NCI-H1436 (cell line): ENCODE results near the gene NHSL2.
"Not testable (repeated sequence)": the region's sequence is repeated elsewhere in the genome, so short reads cannot be mapped to it uniquely, and the experiment has no call there.

Source experiments
- DNase-seq: peaks from one replicate; lab custom pipeline; 2025; lab: John Stamatoyannopoulos, UW

NHSL2 gene

DNA sequence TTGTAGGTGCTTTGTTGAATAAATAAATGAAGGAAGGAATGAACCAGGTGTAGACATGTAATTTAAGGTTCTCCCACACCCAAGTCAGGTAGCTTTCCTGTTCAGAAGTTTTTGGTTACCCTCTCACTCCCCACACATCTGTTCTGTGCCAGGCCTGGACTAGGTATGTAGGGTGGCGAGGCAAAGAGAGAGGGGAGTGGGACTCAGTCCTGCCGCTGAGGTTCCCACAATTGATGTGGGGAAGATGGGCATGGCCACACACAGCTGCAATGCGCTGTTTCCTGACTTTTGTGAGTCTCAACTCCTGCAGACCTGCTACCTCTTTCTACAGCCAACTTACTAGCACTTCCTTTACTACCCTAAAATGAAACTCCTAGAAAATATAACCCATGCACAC is 132.2 kb downstream of the NHSL2 start:
- no peak for DNase-seq

DNA sequence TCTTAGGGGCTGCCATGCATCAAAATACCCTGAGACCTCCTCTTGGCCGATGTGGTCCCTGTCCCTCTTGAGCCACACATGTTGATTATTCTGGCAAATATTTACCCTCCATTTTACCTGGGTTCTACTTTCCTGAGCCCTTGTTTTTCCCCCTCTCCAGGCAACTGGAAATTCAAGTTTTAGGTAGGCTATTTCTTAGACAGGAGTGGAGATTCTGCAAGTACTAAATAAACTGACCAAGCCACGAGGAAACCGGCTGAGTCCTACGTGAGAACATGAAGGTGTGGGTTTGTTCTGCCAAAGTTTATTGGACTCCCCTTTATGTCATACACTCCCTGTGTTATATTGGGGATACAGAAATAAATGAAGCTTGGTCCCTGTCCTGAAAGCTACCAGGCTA is 133.0 kb downstream of the NHSL2 start:
- no peak for DNase-seq

DNA sequence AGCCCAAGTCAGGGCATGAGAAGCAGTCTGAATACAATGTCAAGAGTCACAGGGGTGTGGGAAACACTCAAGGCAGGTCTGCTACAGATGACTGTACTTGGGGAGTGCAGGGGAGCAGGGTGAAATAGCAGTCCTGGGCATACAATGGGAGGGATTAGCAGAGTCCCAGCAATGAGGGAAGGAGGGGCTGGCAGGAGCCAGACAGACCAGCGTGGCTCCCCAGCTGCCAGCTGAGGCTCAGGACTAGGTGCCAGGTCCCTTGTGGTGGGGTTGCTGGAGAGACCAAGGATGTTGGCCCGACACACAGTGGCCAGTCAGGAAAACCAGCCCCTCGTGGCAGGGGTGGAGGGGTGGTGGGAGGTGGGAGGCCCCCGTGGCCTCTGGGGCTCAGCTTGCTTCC is 134.5 kb downstream of the NHSL2 start:
- DNase-seq = no peak

DNA sequence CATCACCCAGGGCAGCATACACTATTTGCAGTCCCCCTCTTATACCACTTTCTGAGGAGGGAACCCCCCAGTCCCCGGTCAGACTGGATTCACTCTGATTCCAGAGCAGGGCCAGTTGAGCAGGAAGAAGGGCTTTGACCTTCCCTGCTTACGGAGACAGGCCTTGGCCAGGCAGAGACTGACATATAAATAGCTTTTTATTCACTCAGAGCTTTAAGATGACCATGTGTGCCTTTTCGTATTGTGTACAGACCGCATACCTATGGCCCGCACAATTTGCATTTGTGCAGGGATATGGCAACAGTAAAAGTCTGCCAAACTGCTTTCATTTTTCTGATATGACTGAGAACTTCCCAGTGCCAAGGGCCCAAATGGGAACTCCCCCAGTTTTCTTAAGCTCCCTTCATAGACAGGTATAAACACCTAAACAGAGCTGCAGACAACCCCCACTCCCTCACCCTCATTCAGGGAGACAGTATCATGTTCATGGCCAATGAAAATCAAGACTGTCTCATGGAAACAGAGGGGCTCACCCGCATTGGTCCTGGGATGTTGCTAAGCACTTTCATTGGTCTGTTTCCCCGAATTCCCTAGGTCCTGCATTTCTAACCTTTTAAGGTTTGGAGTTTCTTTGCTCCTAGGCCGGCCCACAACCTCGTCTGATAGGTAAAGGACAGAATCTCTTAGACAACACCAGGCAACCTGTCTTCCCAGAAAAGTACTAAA is 135.1 kb downstream of the NHSL2 start:
- peak; percentile 57 for DNase-seq

DNA sequence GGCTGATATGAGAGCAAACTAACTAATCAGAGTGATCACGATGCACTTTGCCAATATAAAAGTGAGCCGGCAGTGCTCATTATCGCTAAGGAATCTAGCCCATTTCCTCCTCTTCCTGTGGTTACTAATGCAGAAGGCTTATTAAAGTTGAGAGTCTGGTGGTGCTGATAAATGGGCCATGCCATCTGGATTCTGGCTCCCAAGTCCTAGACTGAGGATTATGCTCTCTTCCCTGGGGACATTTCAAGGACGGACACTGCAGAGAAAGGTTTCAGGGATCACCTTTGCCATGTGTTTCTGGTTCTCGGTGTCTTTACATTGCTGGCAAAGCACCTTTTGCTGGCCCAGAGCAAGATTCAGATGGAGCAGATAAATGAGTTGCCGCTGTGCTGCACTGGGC is 135.8 kb downstream of the NHSL2 start:
- no peak for DNase-seq

DNA sequence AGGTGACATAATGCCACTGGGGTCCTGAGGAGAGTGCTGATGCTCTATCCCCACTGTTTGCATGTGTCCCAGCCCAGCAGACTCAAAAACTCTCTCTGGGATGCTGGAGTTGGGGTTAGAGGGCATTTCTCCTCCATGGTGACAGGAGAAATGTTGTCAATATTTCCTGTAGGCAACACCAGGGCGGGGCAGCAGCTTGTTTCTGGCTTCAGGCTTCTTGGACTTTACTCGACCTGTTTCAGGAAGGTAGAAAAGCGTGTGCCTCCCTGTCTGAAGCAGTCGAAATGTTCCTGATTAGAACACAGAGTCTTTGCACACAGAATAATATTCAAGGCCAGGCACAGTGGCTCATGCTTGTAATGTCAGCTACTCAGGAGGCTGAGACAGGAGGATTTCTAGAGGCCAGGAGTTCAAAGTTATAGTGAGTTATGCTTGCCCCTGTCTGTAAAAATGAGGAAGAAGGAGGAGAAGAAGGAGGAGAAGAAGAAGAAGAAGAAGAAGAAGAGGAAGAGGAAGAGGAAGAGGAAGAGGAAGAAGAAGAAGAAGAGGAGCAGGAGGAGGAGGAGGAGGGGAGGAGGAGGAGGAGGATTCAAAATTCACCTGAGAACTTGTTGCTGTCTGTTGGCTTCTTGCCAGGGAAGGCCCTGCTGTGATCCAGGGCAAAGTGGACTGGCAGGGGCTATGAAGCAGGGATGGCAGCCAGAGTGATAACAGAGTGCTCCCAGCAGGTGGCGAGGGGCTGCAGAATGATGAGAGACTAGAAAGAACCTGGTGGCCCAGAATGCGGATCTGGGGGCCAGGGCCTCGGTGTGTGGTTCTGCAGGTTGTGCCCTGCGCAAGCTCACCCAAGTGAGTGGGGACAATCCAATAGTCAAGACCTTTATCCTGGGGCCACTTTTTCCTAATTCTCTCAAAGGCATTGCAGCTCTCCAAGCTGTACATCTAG is 138.1 kb downstream of the NHSL2 start:
- no peak for DNase-seq

DNA sequence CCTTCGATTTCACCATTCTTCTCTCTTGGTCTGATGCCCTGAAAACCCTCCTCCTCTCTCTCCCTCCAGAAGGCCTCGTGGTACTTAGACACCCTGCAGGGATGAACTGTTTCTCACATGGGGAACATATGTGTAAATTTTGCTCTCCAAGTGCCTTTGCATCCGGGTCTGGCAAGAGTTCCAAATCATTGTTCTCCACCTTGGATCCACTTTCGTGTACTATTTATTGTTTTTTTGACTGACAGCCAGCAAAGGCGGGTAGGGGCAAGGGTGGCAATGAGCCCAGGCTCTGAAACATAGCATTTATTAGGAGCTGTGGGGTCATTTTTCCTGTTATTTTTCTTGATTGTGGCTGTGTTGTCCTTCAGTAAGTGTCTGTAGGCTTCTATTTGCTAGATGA is 139.4 kb downstream of the NHSL2 start:
- no peak for DNase-seq

DNA sequence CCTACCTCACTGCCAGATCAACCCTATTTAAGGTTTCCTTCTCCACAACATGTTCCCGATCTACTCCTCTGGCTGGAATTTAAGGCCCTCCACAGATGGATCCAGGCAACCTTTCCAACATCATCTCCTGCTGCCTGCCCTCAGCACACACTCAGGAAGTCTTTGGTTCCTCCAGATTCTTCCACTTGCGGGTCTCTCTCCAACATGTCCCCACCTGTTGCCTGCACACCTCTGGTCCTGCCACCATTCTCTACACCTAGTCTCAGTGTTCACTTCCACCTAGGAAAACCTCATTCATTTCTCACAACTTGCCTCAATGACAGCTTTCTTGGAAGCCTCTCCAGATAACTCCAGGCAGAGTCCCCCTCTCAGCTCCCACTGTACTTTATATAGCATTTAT is 140.9 kb downstream of the NHSL2 start:
- no peak for DNase-seq

DNA sequence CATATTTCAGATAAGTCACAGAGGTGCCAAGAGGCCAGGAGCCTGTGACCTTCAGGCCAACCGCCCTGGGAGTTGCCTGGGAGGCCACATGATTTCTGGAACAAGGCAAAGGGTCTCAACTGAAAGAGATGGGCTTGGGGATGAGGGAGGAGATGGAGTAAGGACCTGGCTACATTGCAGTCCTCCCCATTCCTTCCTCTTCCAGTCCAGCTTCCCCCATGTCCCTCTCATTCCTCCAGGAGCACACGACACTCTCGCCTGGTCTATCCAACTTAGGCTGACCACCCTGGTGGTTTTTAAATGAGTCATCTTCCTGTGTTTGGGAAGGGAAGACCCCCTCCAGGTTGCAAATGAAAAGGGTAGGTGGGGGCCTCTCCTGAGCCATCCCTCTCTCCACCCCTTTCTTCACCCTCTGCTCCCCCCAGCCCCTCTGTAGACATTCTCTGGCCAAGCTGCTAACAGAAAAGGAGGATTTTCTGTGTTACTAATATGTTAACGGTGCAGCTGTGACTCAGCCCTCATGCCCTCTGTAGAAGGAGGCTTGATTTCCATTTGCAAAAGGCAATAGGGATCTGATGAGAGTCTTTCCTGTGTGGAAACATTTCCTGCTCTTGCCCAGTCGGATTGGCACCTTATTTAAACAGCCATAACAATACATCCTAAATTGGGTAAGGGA is 141.9 kb downstream of the NHSL2 start:
- DNase-seq = no peak

DNA sequence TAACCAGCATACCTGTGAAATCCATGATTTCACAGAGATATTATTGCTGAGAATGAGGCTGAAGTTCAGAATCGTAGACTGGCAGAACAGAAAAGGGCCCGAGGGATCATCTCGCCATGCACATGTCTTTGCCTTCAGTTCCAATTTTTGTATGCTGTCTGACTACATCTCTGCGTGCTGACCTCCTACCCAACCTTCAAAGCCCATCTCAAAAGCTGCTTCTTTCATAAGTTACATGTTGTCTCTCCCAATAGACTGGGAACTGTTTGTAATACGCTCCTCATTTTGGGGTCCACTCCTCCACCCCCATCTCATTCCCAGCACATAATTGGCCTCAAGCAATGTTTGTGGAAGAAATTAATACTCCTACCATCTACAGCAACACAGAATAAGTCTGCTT is 142.9 kb downstream of the NHSL2 start:
- no peak for DNase-seq

DNA sequence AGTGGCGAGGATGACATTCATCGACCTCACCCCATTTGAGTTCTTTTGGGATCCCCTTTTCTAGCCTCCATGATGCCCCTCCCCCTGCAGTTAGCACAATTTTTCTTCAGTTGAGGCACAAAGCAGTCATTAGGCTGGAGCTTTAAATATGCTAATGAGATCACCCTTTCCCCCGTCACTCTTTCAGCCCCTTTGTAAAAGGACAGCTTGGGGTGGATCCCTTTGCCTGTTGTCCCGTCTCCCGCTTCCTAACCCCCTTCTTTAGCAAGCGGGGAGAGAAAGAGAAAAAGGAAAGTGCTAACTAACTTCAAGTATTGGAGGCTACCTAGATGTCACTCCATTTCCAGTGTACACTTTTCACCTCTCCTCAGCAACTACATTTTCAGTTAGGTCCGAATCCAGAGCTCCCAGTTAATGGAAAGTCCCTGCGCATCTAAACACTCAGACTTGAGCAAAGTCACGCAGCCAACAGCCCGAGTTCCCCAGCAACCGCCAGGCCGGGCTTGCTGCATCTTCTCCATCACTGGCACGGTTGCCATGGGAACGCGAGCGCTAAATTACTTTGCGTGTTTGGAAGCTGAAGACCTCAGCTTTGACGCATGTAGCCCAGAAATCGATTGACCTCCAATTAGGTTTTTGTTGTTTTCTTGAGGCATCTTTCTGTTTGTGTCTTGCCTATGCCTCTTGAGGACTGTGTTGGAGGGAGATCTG is 144.3 kb downstream of the NHSL2 start:
- no peak for DNase-seq

DNA sequence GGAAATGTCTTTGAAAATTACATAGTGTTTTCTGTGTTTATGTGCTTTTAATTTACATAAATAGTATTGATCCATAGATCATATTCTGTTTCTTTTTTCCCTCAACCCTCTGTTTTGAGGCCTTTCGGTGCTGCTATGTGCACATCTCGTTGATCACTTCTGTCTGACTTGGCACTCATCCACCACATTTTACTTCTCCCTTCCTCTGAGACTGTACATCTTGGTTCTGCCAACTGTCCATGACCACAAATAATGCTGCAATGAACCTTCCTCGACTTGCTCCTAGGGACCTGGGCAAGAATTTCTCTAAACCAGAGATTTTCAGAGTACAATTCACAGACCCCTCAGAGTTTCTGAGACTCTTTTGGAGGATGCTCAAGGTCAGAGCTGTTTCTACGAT is 146.7 kb downstream of the NHSL2 start:
- no peak for DNase-seq

DNA sequence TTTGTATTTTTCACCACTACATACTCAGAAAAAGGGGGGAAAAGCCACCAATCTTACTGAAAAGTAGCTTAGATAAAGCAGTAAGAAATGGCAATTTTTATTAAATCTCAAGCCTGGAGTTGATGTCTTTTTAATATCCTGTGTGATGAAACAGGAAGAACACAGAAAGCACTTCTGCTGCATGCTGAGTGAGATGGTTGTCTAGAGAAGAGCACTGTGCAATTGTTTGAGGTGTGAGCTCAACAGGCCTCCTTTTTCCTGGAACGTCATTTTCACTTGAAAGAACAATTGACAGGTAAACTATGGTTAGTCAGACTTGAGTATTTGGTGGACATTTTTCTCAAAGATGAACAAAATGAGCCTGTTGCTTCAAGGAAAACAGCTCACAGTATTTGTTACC is 147.2 kb downstream of the NHSL2 start:
- DNase-seq = no peak

DNA sequence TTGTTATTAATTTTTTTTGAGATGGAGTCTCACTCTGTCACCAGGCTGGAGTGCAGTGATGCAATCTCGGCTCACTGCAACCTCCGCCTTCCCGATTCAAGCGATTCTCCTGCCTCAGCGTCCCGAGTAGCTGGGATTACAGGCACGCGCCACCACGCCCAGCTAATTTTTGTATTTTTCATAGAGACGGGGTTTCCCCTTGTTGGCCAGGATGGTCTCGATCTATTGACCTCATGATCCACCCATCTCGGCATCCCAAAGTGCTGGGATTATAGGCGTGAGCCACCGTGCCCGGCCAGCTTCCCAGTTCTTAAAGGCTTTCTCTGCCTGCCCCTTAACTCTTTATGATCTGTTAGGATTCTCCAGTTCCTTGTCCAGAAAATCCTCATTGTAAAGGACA is 147.7 kb downstream of the NHSL2 start:
- not testable (repeated sequence) for DNase-seq

DNA sequence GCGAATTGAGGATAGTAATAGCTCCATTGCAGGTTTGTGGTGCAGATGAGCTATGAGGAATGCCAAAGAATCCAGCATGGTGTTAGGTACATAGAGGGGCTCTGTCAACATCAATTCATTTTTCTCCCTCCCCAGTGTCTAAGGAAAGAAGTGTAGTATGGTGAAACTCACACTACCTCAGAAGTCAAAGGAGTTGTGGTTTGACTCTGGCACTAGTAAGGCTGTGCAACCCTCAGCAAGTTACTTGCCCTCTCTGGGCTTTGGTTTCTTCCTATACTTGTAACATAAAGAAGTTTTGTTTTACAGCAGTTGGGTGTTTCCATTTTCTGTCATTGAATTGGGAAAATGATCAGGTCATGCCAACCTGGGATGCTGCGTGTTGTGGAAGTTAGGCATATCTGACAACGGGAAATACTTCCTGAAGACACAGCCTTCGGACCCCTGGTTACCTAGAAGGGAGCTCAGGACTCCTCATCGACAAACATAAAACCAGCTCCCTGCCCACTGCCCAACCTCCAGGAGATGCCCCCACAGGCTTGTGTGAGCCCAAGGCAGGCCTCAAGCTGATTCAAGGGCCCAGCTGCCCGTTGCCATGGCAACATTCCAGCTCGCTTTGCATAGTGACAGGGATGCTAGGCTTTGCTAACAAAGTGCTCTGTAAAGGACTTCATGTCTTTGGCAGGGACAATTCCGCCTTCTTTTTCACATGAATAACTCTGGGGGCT is 149.7 kb downstream of the NHSL2 start:
- DNase-seq = peak; percentile 66

DNA sequence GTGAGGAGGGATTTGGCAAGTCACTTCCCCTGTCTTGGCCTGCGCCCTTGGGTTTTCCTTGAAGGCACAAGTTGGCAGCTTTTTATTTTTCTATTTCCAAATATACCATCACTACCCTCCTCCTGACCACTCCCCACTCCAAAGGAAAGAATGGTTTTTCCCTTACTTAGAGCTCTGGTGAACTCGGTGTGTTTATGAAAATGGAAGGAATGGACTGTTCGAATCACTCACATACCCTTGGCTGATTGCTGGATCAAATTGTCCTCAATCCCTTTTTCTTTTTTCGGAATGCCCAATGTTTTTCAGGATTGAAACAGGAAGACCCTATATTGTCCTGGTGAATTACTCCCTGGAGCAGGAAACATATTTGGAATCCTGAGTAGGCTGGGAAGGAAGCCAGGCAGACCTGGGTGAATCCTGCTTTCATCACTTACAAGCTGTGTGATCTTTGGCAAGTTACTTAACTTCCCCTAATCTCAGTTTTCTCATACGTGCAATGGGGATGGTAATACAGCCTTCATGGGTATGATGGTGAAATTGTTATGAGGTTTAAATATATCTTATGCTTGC is 150.4 kb downstream of the NHSL2 start:
- DNase-seq = no peak

DNA sequence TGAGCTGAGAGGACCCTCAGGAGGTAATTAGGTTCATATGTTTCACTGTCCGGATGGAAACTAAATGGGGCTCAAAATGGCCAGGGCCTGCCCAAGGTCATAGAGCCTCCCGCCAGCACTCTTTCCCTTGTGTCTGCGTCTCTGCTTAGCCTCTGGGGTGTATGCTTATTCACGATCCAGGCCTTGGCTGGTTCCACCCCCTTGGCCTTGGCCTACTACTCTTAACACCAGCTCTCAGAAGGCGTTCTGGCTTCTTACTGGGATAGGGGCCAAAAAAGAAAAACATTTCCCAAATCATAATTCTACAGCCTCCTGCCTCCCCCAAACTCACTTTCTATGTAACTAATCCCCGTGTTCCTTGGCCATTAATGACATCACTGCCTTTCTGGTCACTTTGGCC is 152.3 kb downstream of the NHSL2 start:
- no peak for DNase-seq

DNA sequence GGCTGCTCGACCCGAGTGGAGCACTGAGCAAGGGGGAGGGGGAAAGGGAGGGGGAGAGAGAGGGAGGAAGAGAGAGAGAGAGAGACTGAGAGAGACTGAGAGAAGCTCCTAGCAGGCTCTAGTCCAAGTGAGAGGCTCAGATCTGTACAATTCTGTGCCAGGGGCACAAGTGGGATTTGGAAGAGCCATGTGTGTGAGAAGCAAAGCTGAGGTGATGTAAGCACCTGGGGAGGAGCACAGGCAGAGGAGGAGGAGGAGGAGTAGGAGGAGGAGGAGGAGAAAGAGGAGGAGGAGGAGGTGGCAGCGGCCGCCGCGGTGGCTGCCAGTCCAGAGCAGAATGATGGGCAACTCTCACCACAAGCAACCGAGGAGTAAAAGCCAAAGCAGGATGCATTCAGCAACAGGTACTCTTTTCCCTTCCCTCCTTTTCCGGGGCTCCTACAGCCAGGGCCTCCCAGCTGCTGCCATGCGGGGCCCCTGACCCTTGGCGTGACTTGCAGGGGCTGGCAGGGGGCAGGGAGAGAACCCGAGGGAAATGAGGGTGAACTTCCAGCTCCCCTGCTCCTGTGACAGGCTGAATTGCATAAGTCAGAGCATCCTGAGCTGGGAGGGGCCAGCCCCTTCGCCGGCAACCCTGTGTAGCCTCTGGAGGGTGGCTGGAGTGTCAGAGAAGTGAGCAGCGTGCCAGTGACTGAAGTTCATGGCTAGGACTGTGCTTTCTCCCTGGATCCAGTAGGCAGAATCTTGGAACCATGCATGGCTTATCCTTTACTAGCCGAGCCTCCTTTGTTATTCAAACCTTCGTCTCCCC is 158.9 kb downstream of the NHSL2 start:
- DNase-seq = no peak

DNA sequence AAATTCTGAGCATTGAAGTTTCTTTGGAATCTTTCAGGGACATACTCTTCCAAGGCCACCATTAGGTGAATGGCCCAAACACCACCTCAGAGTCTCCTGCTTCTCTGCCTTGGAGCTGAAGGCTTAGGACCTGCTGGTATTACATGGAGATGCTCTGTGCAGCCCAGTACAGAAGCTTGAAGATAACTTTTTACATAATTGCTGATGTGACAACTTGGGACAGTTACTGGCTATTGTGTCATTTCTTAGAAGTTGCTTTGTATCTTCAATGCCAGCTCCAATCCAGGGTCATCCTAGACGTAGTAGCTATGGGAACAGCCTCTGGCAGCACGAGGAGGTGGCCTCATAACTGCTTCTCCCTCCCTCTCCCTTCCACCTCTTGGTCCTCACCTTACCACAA is 160.6 kb downstream of the NHSL2 start:
- DNase-seq = no peak

DNA sequence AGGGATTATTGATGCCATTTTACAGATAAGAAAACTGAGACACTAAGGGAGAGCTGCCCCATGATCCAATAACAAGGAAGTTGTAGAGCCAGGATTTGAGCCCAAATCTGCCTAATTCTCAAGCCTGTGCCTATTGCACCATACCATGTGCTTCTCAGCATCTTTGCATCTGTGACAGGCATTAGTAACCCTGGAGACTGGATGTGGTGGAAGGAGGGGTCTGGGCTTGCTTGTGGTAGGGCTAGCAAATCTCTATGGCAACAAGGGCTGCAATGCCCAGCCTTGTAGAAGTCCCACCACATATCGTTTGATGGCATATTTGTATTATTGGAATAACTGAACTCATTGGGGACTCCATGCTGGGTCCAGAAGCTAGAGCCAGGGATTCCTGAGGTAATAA is 163.0 kb downstream of the NHSL2 start:
- DNase-seq = no peak
